D721Med (cell line): Measurements from ENCODE around the gene AGER.

Source experiments
- DNase-seq: peaks from one replicate; pipeline ENCODE4 v3.0.0; 2011; ENCODE audit warnings: low spot score; ENCODE audit not compliant: insufficient read length
- FAIRE-seq: peaks from 2 replicates; lab custom pipeline; 2011; peaks lifted over from hg19 to GRCh38; lab: Jason Lieb, UNC
- CTCF ChIP-seq: IDR thresholded peaks from 2 replicates; pipeline ENCODE4 v1.5.1; 2012; ENCODE audit warnings: mild to moderate bottlenecking, control low read depth; ENCODE audit not compliant: insufficient read depth; ENCODE audit errors: missing control alignments

AGER gene

GRCh38 chr6:32171234-32171633 is 12.8 kb downstream of the AGER start:
- no peak for FAIRE-seq
- no peak for DNase-seq
- TF ChIP-seq CTCF: no peak

GRCh38 chr6:32170294-32170693 is 13.8 kb downstream of the AGER start:
- DNase-seq (no peak), FAIRE-seq (no peak)
- no peak for TF ChIP-seq CTCF

GRCh38 chr6:32168807-32169591 is 15.1 kb downstream of the AGER start:
- no peak for DNase-seq
- no peak for TF ChIP-seq CTCF
- no peak for FAIRE-seq

- DNase-seq (no peak), FAIRE-seq (no peak)
- TF ChIP-seq CTCF: no peak
These were observed 15.7 kb downstream of the AGER start for GRCh38 chr6:32168350-32168749.

- FAIRE-seq (no peak), DNase-seq (no peak)
- TF ChIP-seq CTCF: no peak
These were observed 16.2 kb downstream of the AGER start for GRCh38 chr6:32167761-32168262.

GRCh38 chr6:32167154-32167760 is 16.8 kb downstream of the AGER start:
- FAIRE-seq (no peak), DNase-seq (no peak)
- no peak for TF ChIP-seq CTCF

GRCh38 chr6:32166411-32167061 is 17.5 kb downstream of the AGER start:
- DNase-seq (no peak), FAIRE-seq (no peak)
- no peak for TF ChIP-seq CTCF
